Measurements from ENCODE around the gene MEFV. TPM values are rescaled to one million over a fixed set of nuclear protein-coding genes. Genes with fewer than 3 reads are reported as not detected.

MEFV gene
- total RNA-seq, 1 donor from 2014 or later, result 1.1 TPM

DNA sequence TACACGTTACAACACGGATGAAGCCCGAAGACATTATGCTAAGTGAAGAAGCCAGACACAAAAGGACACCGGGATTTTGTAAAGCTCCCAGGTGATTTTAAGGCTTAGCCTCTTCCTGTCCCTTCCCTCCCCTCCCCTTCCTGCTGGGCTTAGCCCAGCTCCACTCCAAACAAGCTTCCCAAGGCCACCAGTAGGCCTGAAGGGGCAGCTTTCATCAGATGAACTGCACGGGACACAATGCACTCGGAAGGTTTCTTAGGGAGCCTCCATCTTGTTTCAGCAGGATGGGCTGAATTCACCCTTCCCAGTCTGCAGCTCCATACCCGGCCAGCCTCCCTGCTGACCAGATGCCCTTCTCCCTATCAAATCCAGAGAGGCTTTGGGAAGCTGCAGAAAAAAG lies 10.4 kb downstream of the MEFV start:
- H3K4me3 ChIP-seq, result no peak overlapping the region
- intact Hi-C loops (cut with DNase I), result no loop called here
- no peaks in the 10 kb centered on the region for H3K36me3 ChIP-seq
- H3K27me3 ChIP-seq, result no peaks in the 10 kb centered on the region
- H3K27ac ChIP-seq, result no peak overlapping the region
- DNase-seq (ENCODE audit: low spot score in 2 of 2), result no peak
- H3K9me3 ChIP-seq, result no peaks in the 10 kb centered on the region
- no peaks in the 10 kb centered on the region for H3K4me1 ChIP-seq
- TF ChIP-seq, protein P1, sequence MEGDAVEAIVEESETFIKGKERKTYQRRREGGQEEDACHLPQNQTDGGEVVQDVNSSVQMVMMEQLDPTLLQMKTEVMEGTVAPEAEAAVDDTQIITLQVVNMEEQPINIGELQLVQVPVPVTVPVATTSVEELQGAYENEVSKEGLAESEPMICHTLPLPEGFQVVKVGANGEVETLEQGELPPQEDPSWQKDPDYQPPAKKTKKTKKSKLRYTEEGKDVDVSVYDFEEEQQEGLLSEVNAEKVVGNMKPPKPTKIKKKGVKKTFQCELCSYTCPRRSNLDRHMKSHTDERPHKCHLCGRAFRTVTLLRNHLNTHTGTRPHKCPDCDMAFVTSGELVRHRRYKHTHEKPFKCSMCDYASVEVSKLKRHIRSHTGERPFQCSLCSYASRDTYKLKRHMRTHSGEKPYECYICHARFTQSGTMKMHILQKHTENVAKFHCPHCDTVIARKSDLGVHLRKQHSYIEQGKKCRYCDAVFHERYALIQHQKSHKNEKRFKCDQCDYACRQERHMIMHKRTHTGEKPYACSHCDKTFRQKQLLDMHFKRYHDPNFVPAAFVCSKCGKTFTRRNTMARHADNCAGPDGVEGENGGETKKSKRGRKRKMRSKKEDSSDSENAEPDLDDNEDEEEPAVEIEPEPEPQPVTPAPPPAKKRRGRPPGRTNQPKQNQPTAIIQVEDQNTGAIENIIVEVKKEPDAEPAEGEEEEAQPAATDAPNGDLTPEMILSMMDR (IDR thresholded peaks at IDR 0.05), result no peak

DNA sequence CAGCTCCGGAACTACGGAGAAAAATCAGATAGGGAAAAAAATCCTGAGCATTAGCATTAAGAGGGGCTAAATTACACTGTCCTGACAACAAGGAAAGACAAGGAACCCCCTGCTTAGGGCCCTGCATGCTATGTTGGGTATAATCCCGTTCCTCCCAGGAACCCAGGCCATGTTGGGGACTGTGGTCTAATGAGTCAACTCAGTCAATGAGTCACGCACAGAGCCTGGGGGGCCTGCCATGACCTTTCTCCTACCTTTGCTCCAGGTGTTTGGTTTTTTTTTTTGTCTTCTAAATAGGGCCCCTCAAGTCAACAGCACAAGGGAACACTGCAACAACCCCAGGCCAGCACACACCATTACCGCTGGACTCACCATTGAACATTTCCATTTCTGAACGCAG lies 12.6 kb downstream of the MEFV start:
- no peak for DNase-seq (ENCODE audit: low spot score in 2 of 2)
- Histone ChIP-seq H3K9me3 (no peaks in the 10 kb centered on the region), H3K4me3 (no peak overlapping the region), H3K27me3 (no peaks in the 10 kb centered on the region), H3K36me3 (no peaks in the 10 kb centered on the region), H3K27ac (no peak overlapping the region), H3K4me1 (no peaks in the 10 kb centered on the region)
- TF ChIP-seq, protein P1 (IDR thresholded peaks at IDR 0.05), result no peak
- intact Hi-C loops (cut with DNase I), result no loop called here

DNA sequence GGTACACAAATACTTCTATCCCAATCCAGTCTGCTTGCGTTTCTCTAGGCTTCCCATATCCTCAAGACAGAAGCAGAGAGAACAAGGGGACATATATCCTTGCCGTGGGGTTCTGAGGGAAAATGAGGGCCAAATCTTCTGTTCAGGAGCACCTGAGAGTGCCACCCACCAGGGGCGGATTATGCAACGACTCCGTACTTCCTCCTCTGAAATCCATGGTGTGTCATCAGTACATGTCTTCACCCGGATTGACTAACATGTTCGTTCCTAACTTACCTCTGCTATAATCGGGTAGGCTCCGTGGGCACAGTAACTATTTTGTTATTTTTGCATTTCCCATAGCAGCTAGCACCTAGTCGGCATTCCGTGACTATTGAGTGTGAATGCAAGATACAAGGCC lies 13.7 kb downstream of the MEFV start:
- Histone ChIP-seq H3K27me3 (no peaks in the 10 kb centered on the region), H3K36me3 (no peaks in the 10 kb centered on the region), H3K9me3 (no peaks in the 10 kb centered on the region), H3K27ac (no peak overlapping the region), H3K4me3 (no peak overlapping the region), H3K4me1 (no peaks in the 10 kb centered on the region)
- intact Hi-C loops (cut with DNase I), result no loop called here
- DNase-seq (ENCODE audit: low spot score in 2 of 2), result no peak
- TF ChIP-seq, protein P1 (IDR thresholded peaks at IDR 0.05), result no peak

DNA sequence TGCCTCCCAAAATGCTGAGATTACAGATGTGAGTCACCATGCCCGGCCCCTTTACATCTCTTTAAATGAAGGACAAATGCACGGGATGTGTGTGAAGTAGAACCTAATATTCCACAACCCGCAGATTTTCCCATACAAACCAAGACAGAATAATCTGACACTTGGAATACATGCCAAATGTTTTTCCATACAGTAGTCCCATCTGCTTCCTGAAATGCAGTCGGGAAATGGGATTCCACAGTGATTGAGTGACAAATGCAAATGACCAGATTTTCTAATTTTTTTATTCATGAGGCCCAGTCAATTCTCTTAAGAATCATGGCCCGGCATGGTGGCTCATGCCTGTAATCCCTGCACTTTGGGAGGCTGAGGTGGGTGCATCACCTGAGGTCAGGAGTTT lies 14.7 kb downstream of the MEFV start:
- Histone ChIP-seq H3K36me3 (no peaks in the 10 kb centered on the region), H3K27ac (no peak overlapping the region), H3K4me1 (no peaks in the 10 kb centered on the region), H3K27me3 (no peaks in the 10 kb centered on the region), H3K9me3 (no peaks in the 10 kb centered on the region), H3K4me3 (no peak overlapping the region)
- intact Hi-C loops (cut with DNase I), result no loop called here
- DNase-seq (ENCODE audit: low spot score in 2 of 2), result no peak
- TF ChIP-seq, protein P1 (IDR thresholded peaks at IDR 0.05), result no peak

DNA sequence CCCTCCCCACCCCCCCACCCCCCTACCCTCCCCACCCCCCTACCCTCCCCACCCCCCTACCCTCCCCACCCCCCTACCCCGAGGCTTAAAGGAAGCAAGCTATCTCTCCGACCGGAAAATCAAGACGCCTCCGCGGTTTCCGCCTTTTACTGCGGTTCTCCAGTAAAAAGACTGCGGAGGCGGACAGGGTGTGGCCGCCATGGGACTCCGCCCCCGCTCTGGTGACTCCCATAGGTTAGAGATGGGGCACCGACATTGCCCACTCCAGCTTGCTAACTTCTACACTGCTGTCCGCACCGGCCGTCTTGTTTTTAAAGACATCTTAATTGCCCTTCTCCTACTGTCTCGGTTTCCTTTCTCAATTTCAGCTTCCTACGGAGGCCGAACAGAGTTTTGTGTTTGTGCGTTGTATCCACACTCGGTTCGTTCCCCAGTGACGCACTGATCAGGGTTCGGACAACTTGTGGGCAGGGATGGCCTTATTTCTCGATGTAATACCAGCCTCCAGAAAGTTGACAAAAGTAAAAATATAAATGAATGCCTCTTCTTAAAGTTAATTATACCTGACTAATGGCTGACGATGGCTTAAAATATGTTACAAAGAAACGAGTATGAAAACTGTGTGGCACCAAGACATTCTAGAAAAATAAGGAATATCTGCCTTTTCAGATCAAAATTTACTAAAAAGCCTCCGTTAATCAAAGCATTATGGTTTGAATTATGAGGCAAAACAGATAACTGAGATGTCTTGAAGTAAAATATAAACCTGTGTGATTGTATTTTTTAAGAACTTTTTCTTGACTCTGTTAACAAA lies 20.4 kb downstream of the MEFV start:
- H3K27me3 ChIP-seq, result no peaks in the 10 kb centered on the region

More for the DNA sequence above, 20.4 kb downstream of the MEFV start:
- no peak overlapping the region for H3K4me3 ChIP-seq
- H3K36me3 ChIP-seq, result peaks cover 21 to 22% of the 10 kb centered on the region in 2 donors
- TF ChIP-seq, protein P1 (IDR thresholded peaks at IDR 0.05), result no peak
- peak in 1 of 2 donors; percentile 72 for DNase-seq (ENCODE audit: low spot score in 2 of 2)
- intact Hi-C loops (cut with DNase I), result loop anchor here (1.0 to 2.0 kb wide), 4 partner anchors 28 to 165 kb away; partner anchors contain the start of genes TIGD7, ZNF174, ZNF263 and ZNF75A
- peaks cover 0 to 8% of the 10 kb centered on the region in 2 donors for H3K4me1 ChIP-seq
- H3K9me3 ChIP-seq, result peaks cover 0 to 3% of the 10 kb centered on the region in 2 donors
- H3K27ac ChIP-seq, result no peak overlapping the region

All from ascending aorta (tissue), 2 donors.